ENCODE measurements around the gene MME.

MME gene

GRCh38 chr3:155204851-155205250 lies 124.7 kb downstream of the MME start:
- ATAC-seq = no peak
- TF ChIP-seq BACH2 (CRISPR knock-in tag; IDR thresholded peaks at IDR 0.05; ENCODE audit: borderline replicate concordance) (no peak), TCF4 (CRISPR knock-in tag; IDR thresholded peaks at IDR 0.05; ENCODE audit: borderline replicate concordance) (no peak), CSRNP3 (CRISPR knock-in tag; IDR thresholded peaks at IDR 0.05) (no peak), TSHZ2 (CRISPR knock-in tag; IDR thresholded peaks at IDR 0.05) (no peak), POU6F1 (CRISPR knock-in tag; IDR thresholded peaks at IDR 0.05; ENCODE audit: borderline replicate concordance, low read depth) (no peak), ZC3H10 (CRISPR knock-in tag; IDR thresholded peaks at IDR 0.05) (no peak), ZFP30 (CRISPR knock-in tag; IDR thresholded peaks at IDR 0.05) (no peak), ISL1 (CRISPR knock-in tag; IDR thresholded peaks at IDR 0.05) (no peak), ZNF8 (CRISPR knock-in tag; IDR thresholded peaks at IDR 0.05) (no peak), ESRRG (CRISPR knock-in tag; IDR thresholded peaks at IDR 0.05) (no peak), OSR1 (CRISPR knock-in tag; IDR thresholded peaks at IDR 0.05) (no peak), ZFP3 (CRISPR knock-in tag; IDR thresholded peaks at IDR 0.05) (no peak), ARNTL (CRISPR knock-in tag; IDR thresholded peaks at IDR 0.05; ENCODE audit: borderline replicate concordance, low read depth) (no peak), ZNF565 (CRISPR knock-in tag; conservative IDR thresholded peaks at IDR 0.05; ENCODE audit: low read depth) (no peak)

GRCh38 chr3:155208183-155208800 lies 128.2 kb downstream of the MME start:
- TF ChIP-seq TCF4 (CRISPR knock-in tag; IDR thresholded peaks at IDR 0.05; ENCODE audit: borderline replicate concordance) = no peak
- no peak for TF ChIP-seq ZNF70 (CRISPR knock-in tag; IDR thresholded peaks at IDR 0.05)
- TF ChIP-seq PPARA (CRISPR knock-in tag; IDR thresholded peaks at IDR 0.05; ENCODE audit: borderline replicate concordance) = no peak
- TF ChIP-seq GLIS3 (CRISPR knock-in tag; IDR thresholded peaks at IDR 0.05) = no peak
- TF ChIP-seq TOX (CRISPR knock-in tag; IDR thresholded peaks at IDR 0.05; ENCODE audit: borderline replicate concordance) = no peak
- no peak for ATAC-seq

- no peak for ATAC-seq
Observed at GRCh38 chr3:155210736-155211135, 130.6 kb downstream of the MME start.

GRCh38 chr3:155211266-155211665 lies 131.1 kb downstream of the MME start:
- no peak for ATAC-seq
- no peak for TF ChIP-seq BACH2 (CRISPR knock-in tag; IDR thresholded peaks at IDR 0.05; ENCODE audit: borderline replicate concordance)
- TF ChIP-seq ZC3H10 (CRISPR knock-in tag; IDR thresholded peaks at IDR 0.05) = no peak
- TF ChIP-seq ZNF70 (CRISPR knock-in tag; IDR thresholded peaks at IDR 0.05) = no peak
- TF ChIP-seq CSDC2 (CRISPR knock-in tag; IDR thresholded peaks at IDR 0.05) = no peak
- TF ChIP-seq CREB5 (CRISPR knock-in tag; IDR thresholded peaks at IDR 0.05; ENCODE audit: low read depth) = no peak
- TF ChIP-seq TCF4 (CRISPR knock-in tag; IDR thresholded peaks at IDR 0.05; ENCODE audit: borderline replicate concordance) = no peak
- TF ChIP-seq TSHZ2 (CRISPR knock-in tag; IDR thresholded peaks at IDR 0.05) = no peak
- no peak for TF ChIP-seq ZNF565 (CRISPR knock-in tag; conservative IDR thresholded peaks at IDR 0.05; ENCODE audit: low read depth)
- TF ChIP-seq OSR1 (CRISPR knock-in tag; IDR thresholded peaks at IDR 0.05) = no peak
- TF ChIP-seq ARNTL (CRISPR knock-in tag; IDR thresholded peaks at IDR 0.05; ENCODE audit: borderline replicate concordance, low read depth) = no peak

More at GRCh38 chr3:155210736-155211135, 130.6 kb downstream of the MME start:
- no peak for TF ChIP-seq CSRNP3 (CRISPR knock-in tag; IDR thresholded peaks at IDR 0.05)

All from SK-N-SH treated with all-trans-retinoic acid at 6 μM for 48 hours (cell line).